Transverse colon (tissue), 4 donors: ENCODE measurements around the gene NECTIN2. TPM values are rescaled to one million over a fixed set of nuclear protein-coding genes. Genes with fewer than 3 reads are reported as not detected.

ENCODE experiments used
- DNase-seq: peaks from one replicate; pipeline ENCODE4 v3.0.0-alpha.2; 2019
- H3K27ac ChIP-seq, 4 donors: fragments of 200-600 bp; sonication (generic); 2 replicates each; pipeline ENCODE4 v1.5.1; 2016 to 2018; ENCODE audit warnings: inconsistent platforms in 4 of 4
- H3K27me3 ChIP-seq: fragments of 200-600 bp; sonication (generic); 2 replicates; pipeline ENCODE4 v1.5.1; 2017; ENCODE audit warnings: inconsistent platforms
- H3K36me3 ChIP-seq, 4 donors: fragments of 200-600 bp; sonication (generic); 2 replicates each; pipeline ENCODE4 v1.5.1; 2017 to 2019; ENCODE audit warnings: inconsistent platforms in 4 of 4
- H3K4me1 ChIP-seq, 4 donors: fragments of 200-600 bp; sonication (generic); 2 replicates each; pipeline ENCODE4 v1.5.1; 2017 to 2020; ENCODE audit warnings: inconsistent platforms in 4 of 4
- H3K4me3 ChIP-seq, 4 donors: fragments of 200-600 bp; sonication (generic); 1 replicate in 1 of 4; 2 replicates in 3 of 4; pipeline versions ENCODE4 v1.5.1 to v1.6.1; 2017 to 2019; ENCODE audit warnings: inconsistent platforms in 4 of 4
- H3K9me3 ChIP-seq, 2 donors: fragments of 200-600 bp; sonication (generic); 2 replicates each; pipeline ENCODE4 v1.5.1; 2017 to 2019; ENCODE audit warnings: inconsistent platforms in 2 of 2
- EP300 ChIP-seq: sonication (generic); formaldehyde crosslinking; IDR thresholded peaks from one replicate; pipeline ENCODE4 v1.6.1; 2017; ENCODE audit warnings: antibody characterized with exemption, low read depth
- POLR2A ChIP-seq: fragments of 450-650 bp; IDR thresholded peaks from one replicate; pipeline ENCODE4 v1.6.1; 2016; ENCODE audit warnings: antibody characterized with exemption, mild to moderate bottlenecking, moderate library complexity
- POLR2AphosphoS5 ChIP-seq, 3 donors: sonication (generic); formaldehyde crosslinking; IDR thresholded peaks; one replicate each; pipeline ENCODE4 v1.6.1; 2016; ENCODE audit warnings: antibody characterized with exemption in 3 of 3
- WGBS, 2 donors: methylation state at CpG; one replicate each; pipeline ENCODE4 v1.1.5; 2018; ENCODE audit warnings: low coverage in 1 of 2; 5-methylcytosine and 5-hydroxymethylcytosine counted together
- in situ Hi-C, 4 donors: fragments of 200-750 bp; cut with MboI; loops; one replicate each; pipeline versions ENCODE4 v1.15.0 to v1.15.1; 2017; ENCODE audit warnings: low sequenced_read_pairs in 3 of 4, low pct_ligation_motif_present in 1 of 4, low pct_unique_long_range_greater_than_20kb in 1 of 4
- intact Hi-C: fragments of 100-400 bp; cut with DNase I; formaldehyde crosslinking; loops from one replicate; pipeline ENCODE4 v1.15.1; 2023; ENCODE audit warnings: low total_unique reads
- total RNA-seq, 4 donors: library from RNA; depleted of rRNA; stranded (reverse); fragments of >200 nt; gene quantifications; one replicate each; pipeline ENCODE4 v1.1.0, GENCODE V29; 2016
- TF ChIP-seq, protein P1 (sequence below), 5 experiments: fragments of 200-600 bp in 3 of 5; fragments of 450-650 bp in 2 of 5; sonication (generic) in 3 of 5; IDR thresholded peaks; 1 replicate in 2 of 5; 2 replicates in 3 of 5; pipeline ENCODE4 v1.5.1; 2016 to 2017; ENCODE audit warnings: antibody characterized with exemption in 5 of 5, inconsistent platforms in 3 of 5, mild to moderate bottlenecking in 2 of 5, moderate library complexity in 1 of 5

Gene NECTIN2
- total RNA-seq, 4 donors from 2014 or later: 93.7 to 147 (median 125) TPM

DNA sequence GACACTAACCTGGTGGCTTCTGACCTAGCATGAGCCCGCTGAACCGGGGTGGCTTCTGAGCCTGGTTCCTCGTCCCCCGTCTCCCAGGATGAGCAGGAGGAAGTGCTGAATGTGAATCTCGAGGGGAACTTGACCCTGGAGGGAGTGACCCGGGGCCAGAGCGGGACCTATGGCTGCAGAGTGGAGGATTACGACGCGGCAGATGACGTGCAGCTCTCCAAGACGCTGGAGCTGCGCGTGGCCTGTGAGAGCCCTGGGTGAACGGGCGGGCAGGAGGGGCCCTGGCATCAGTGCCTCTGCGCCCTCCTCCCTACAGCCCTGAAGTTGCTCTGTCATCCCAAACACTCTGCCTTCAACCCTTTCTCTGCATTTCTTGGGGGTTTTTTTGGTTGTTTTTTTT is 31.6 kb upstream of the NECTIN2 start:
- DNase-seq: no peak
- intact Hi-C loops: no loop called here
- Histone ChIP-seq H3K4me1 (peaks cover 2 to 12% (median 4%) of the 10 kb centered on the region in 4 donors), H3K27ac (no peak overlapping the region), H3K9me3 (no peaks in the 10 kb centered on the region), H3K4me3 (no peak overlapping the region), H3K27me3 (peaks cover 3% of the 10 kb centered on the region), H3K36me3 (no peaks in the 10 kb centered on the region)
- TF ChIP-seq POLR2AphosphoS5 (IDR thresholded peaks at IDR 0.05) (no peak), POLR2A (no peak), EP300 (no peak)
- TF ChIP-seq, protein P1, sequence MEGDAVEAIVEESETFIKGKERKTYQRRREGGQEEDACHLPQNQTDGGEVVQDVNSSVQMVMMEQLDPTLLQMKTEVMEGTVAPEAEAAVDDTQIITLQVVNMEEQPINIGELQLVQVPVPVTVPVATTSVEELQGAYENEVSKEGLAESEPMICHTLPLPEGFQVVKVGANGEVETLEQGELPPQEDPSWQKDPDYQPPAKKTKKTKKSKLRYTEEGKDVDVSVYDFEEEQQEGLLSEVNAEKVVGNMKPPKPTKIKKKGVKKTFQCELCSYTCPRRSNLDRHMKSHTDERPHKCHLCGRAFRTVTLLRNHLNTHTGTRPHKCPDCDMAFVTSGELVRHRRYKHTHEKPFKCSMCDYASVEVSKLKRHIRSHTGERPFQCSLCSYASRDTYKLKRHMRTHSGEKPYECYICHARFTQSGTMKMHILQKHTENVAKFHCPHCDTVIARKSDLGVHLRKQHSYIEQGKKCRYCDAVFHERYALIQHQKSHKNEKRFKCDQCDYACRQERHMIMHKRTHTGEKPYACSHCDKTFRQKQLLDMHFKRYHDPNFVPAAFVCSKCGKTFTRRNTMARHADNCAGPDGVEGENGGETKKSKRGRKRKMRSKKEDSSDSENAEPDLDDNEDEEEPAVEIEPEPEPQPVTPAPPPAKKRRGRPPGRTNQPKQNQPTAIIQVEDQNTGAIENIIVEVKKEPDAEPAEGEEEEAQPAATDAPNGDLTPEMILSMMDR (IDR thresholded peaks at IDR 0.05): no peak
- in situ Hi-C loops: no loop called here
- WGBS, 2 donors: 86 to 90% methylated on average over 14 to 17 of the region's 17 CpGs

DNA sequence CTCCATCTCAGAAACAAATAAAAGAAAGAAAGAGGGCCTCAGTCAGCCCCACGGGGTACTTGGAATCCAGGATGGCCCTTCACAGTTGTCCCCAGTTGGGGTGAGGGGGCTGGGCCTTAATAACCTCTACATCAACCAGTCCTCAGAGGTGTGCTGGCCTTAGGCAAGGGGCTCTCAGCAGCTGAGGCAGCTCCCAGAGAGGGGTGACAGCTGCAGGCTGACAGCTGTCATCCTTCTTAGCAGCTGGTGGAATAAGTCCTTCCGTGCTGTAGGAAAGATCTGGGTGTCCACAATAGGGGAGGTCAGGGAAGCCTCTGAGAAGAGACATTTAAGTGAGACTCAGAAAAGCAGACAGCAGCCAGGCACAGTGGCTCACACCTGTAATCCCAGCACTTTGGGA is 29.8 kb upstream of the NECTIN2 start:
- no peak for DNase-seq
- Histone ChIP-seq H3K27ac (no peak overlapping the region), H3K4me1 (peaks cover 0 to 11% (median 2%) of the 10 kb centered on the region in 4 donors), H3K9me3 (no peaks in the 10 kb centered on the region), H3K36me3 (no peaks in the 10 kb centered on the region), H3K27me3 (no peaks in the 10 kb centered on the region), H3K4me3 (no peak overlapping the region)
- WGBS, 2 donors: 59% methylated on average over 2 of the region's 2 CpGs; no CpG with 5 or more reads in 1 of the 2 donors
- intact Hi-C loops: no loop called here
- TF ChIP-seq POLR2AphosphoS5 (IDR thresholded peaks at IDR 0.05) (no peak), POLR2A (no peak), EP300 (no peak)
- TF ChIP-seq, protein P1 (IDR thresholded peaks at IDR 0.05): no peak
- in situ Hi-C loops: no loop called here

DNA sequence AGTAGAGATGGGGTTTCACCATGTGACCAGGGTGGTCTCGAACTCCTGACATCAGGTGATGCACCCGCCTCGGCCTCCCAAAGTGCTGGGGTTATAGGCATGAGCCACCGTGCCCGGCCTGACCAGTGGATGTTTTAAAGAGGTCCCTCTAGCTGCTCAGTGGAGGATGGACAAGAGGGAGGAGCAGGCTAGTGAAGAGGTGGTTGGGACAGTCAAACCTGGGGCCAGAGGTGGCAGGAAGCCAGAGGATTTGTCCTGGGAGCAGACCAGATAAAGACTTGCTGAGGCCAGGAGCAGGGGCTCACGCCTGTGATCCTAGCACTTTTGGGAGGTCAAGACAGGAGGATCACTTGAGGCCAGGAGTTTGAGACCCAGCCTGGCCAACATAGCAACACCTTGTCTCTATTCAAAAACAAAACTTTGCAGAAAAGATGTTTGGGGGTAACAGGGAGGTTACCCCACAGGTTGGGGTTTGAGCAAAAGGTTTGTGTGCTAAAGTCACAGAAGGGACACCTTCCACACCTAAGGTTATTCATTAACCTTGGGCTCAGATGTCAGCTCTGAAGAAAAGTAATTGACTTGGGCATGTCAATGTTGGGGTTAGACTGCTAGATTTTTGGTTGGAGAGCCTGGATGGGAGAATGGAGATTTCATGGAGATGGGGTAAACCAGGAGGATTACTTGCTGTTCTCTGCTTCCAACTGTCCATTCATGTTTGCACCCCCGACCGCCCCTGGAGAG is 28.2 kb upstream of the NECTIN2 start:
- Histone ChIP-seq H3K27ac (no peak overlapping the region), H3K4me1 (peaks cover 0 to 11% (median 2%) of the 10 kb centered on the region in 4 donors), H3K9me3 (no peaks in the 10 kb centered on the region), H3K36me3 (no peaks in the 10 kb centered on the region), H3K27me3 (no peaks in the 10 kb centered on the region), H3K4me3 (no peak overlapping the region)
- intact Hi-C loops: no loop called here
- no peak for DNase-seq
- TF ChIP-seq POLR2A: no peak
- TF ChIP-seq POLR2AphosphoS5 (IDR thresholded peaks at IDR 0.05): no peak
- TF ChIP-seq, protein P1 (IDR thresholded peaks at IDR 0.05): no peak
- no peak for TF ChIP-seq EP300
- in situ Hi-C loops: no loop called here
- WGBS, 2 donors: 71 to 87% methylated on average over 1 to 8 of the region's 8 CpGs

DNA sequence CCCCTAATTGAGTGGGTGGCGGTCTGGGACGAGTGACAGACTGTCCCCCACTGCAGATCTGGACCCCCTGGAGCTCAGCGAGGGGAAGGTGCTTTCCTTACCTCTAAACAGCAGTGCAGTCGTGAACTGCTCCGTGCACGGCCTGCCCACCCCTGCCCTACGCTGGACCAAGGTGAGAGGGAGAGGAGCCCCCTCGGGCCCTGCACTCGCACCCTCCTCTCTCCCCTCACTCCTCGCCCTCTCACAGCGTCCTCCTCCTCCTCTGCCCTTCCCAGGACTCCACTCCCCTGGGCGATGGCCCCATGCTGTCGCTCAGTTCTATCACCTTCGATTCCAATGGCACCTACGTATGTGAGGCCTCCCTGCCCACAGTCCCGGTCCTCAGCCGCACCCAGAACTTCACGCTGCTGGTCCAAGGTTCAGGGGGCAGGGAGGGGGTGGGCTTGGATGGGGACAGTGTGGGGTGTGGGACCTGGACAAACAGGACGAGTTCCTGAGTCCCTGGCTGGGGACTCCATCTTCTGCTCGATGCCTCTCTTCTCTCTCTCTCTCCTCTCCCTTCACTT is 27.5 kb upstream of the NECTIN2 start:
- H3K27ac ChIP-seq: no peak overlapping the region
- no peak for DNase-seq
- H3K27me3 ChIP-seq: no peaks in the 10 kb centered on the region
- H3K9me3 ChIP-seq: no peaks in the 10 kb centered on the region
- intact Hi-C loops (no loop called here), in situ Hi-C loops (no loop called here)
- H3K4me3 ChIP-seq: no peak overlapping the region
- no peak for TF ChIP-seq POLR2A
- TF ChIP-seq POLR2AphosphoS5 (IDR thresholded peaks at IDR 0.05): no peak
- TF ChIP-seq EP300: no peak
- TF ChIP-seq, protein P1 (IDR thresholded peaks at IDR 0.05): no peak
- peaks cover 0 to 16% (median 4%) of the 10 kb centered on the region in 4 donors for H3K4me1 ChIP-seq
- H3K36me3 ChIP-seq: no peaks in the 10 kb centered on the region
- 86 to 89% methylated on average over 10 to 20 of the region's 20 CpGs for WGBS, 2 donors
